HL-60 (cell line): ENCODE measurements around the gene ETV6.

Source experiments
- CTCF ChIP-seq: IDR thresholded peaks from one replicate; pipeline ENCODE4 v1.5.1; 2011; ENCODE audit warnings: low read length, control low read depth, inconsistent platforms; ENCODE audit not compliant: insufficient read depth
- GABPA ChIP-seq: IDR thresholded peaks from 2 replicates; pipeline ENCODE4 v1.6.1; 2012; ENCODE audit warnings: low read depth
- POLR2AphosphoS5 ChIP-seq: IDR thresholded peaks from 2 replicates; pipeline ENCODE4 v1.6.1; 2012; ENCODE audit warnings: low read depth
- REST ChIP-seq: IDR thresholded peaks from 2 replicates; pipeline ENCODE4 v1.6.1; 2012; ENCODE audit warnings: low read depth; ENCODE audit not compliant: insufficient replicate concordance

- TF ChIP-seq CTCF = no peak
- TF ChIP-seq REST = no peak
- TF ChIP-seq POLR2AphosphoS5 = no peak
- TF ChIP-seq GABPA = no peak
Observed at GRCh38 chr12:11732023-11732422, 82.5 kb downstream of the ETV6 start.
